ENCODE results near the gene TBC1D24.

The TBC1D24 gene

GRCh38 chr16:2507052-2507659, 32.2 kb downstream of the TBC1D24 start:
- Mint-ChIP-seq H3K27me3 (no peaks in the 10 kb centered on the region), H3K27ac (no peak overlapping the region), H3K4me3 (no peak overlapping the region)

GRCh38 chr16:2507665-2508064, 32.7 kb downstream of the TBC1D24 start:
- no peaks in the 10 kb centered on the region for H3K36me3 Mint-ChIP-seq
- H3K27ac Mint-ChIP-seq = no peak overlapping the region
- no peak overlapping the region for H3K4me3 Mint-ChIP-seq
- H3K9me3 Mint-ChIP-seq (ENCODE audit: low read depth) = no peaks in the 10 kb centered on the region
- H3K4me1 Mint-ChIP-seq (ENCODE audit: low read depth) = peaks cover 4% of the 10 kb centered on the region
- no peaks in the 10 kb centered on the region for H3K27me3 Mint-ChIP-seq

More at GRCh38 chr16:2507052-2507659, 32.2 kb downstream of the TBC1D24 start:
- no peaks in the 10 kb centered on the region for H3K9me3 Mint-ChIP-seq (ENCODE audit: low read depth)
- no peaks in the 10 kb centered on the region for H3K36me3 Mint-ChIP-seq
- H3K4me1 Mint-ChIP-seq (ENCODE audit: low read depth) = no peaks in the 10 kb centered on the region

GRCh38 chr16:2508722-2509400, 33.9 kb downstream of the TBC1D24 start:
- H3K9me3 Mint-ChIP-seq (ENCODE audit: low read depth) = no peaks in the 10 kb centered on the region
- no peaks in the 10 kb centered on the region for H3K27me3 Mint-ChIP-seq
- no peak overlapping the region for H3K27ac Mint-ChIP-seq
- H3K4me3 Mint-ChIP-seq = no peak overlapping the region
- H3K36me3 Mint-ChIP-seq = no peaks in the 10 kb centered on the region
- peaks cover 10% of the 10 kb centered on the region for H3K4me1 Mint-ChIP-seq (ENCODE audit: low read depth)

GRCh38 chr16:2511128-2511800, 36.3 kb downstream of the TBC1D24 start:
- Mint-ChIP-seq H3K4me3 (no peak overlapping the region), H3K9me3 (ENCODE audit: low read depth) (no peaks in the 10 kb centered on the region), H3K36me3 (no peaks in the 10 kb centered on the region), H3K27me3 (no peaks in the 10 kb centered on the region), H3K27ac (no peak overlapping the region), H3K4me1 (ENCODE audit: low read depth) (peaks cover 22% of the 10 kb centered on the region)

- H3K27me3 Mint-ChIP-seq = no peaks in the 10 kb centered on the region
- peak overlapping the region; percentile 79 for H3K4me3 Mint-ChIP-seq
- H3K4me1 Mint-ChIP-seq (ENCODE audit: low read depth) = peaks cover 31% of the 10 kb centered on the region
- no peaks in the 10 kb centered on the region for H3K9me3 Mint-ChIP-seq (ENCODE audit: low read depth)
- H3K36me3 Mint-ChIP-seq = no peaks in the 10 kb centered on the region
- H3K27ac Mint-ChIP-seq = peak overlapping the region; percentile 25
These were observed 37.2 kb downstream of the TBC1D24 start for GRCh38 chr16:2511996-2512734.

GRCh38 chr16:2512735-2513404, 37.9 kb downstream of the TBC1D24 start:
- H3K4me1 Mint-ChIP-seq (ENCODE audit: low read depth) = peaks cover 38% of the 10 kb centered on the region
- H3K27me3 Mint-ChIP-seq = no peaks in the 10 kb centered on the region
- H3K9me3 Mint-ChIP-seq (ENCODE audit: low read depth) = no peaks in the 10 kb centered on the region
- no peaks in the 10 kb centered on the region for H3K36me3 Mint-ChIP-seq
- peak overlapping the region; percentile 87 for H3K27ac Mint-ChIP-seq
- peak overlapping the region; percentile 79 for H3K4me3 Mint-ChIP-seq

GRCh38 chr16:2513405-2514332, 38.7 kb downstream of the TBC1D24 start, which contains the start of gene ATP6V0C:
TSS of gene ATP6V0C (plus strand) at chr16:2513952. CDS start at chr16:2514104, 152 bp downstream.
- Mint-ChIP-seq H3K4me1 (ENCODE audit: low read depth) (peaks cover 42% of the 10 kb centered on the region), H3K27ac (peak within 1 kb of the TSS; percentile 92), H3K36me3 (no peaks in the 10 kb centered on the region), H3K4me3 (peak within 1 kb of the TSS; percentile 91), H3K9me3 (ENCODE audit: low read depth) (no peaks in the 10 kb centered on the region), H3K27me3 (no peaks in the 10 kb centered on the region)

GRCh38 chr16:2514333-2515179, 39.6 kb downstream of the TBC1D24 start:
- H3K4me1 Mint-ChIP-seq (ENCODE audit: low read depth) = peaks cover 47% of the 10 kb centered on the region
- H3K36me3 Mint-ChIP-seq = no peaks in the 10 kb centered on the region
- no peaks in the 10 kb centered on the region for H3K9me3 Mint-ChIP-seq (ENCODE audit: low read depth)
- H3K4me3 Mint-ChIP-seq = peak overlapping the region; percentile 91
- peak overlapping the region; percentile 92 for H3K27ac Mint-ChIP-seq
- H3K27me3 Mint-ChIP-seq = no peaks in the 10 kb centered on the region

- Mint-ChIP-seq H3K27me3 (no peaks in the 10 kb centered on the region), H3K9me3 (ENCODE audit: low read depth) (no peaks in the 10 kb centered on the region), H3K36me3 (no peaks in the 10 kb centered on the region), H3K4me1 (ENCODE audit: low read depth) (peaks cover 51% of the 10 kb centered on the region), H3K27ac (peak overlapping the region; percentile 92), H3K4me3 (peak overlapping the region; percentile 91)
These were observed 40.4 kb downstream of the TBC1D24 start for GRCh38 chr16:2515180-2515851.

- peaks cover 60% of the 10 kb centered on the region for H3K4me1 Mint-ChIP-seq (ENCODE audit: low read depth)
- peak overlapping the region; percentile 92 for H3K27ac Mint-ChIP-seq
- no peaks in the 10 kb centered on the region for H3K36me3 Mint-ChIP-seq
- no peaks in the 10 kb centered on the region for H3K27me3 Mint-ChIP-seq
- H3K4me3 Mint-ChIP-seq = peak overlapping the region; percentile 91
- H3K9me3 Mint-ChIP-seq (ENCODE audit: low read depth) = no peaks in the 10 kb centered on the region
These were observed 41.7 kb downstream of the TBC1D24 start for GRCh38 chr16:2516391-2517240.

- no peaks in the 10 kb centered on the region for H3K9me3 Mint-ChIP-seq (ENCODE audit: low read depth)
- no peak overlapping the region for H3K4me3 Mint-ChIP-seq
- no peaks in the 10 kb centered on the region for H3K27me3 Mint-ChIP-seq
- H3K36me3 Mint-ChIP-seq = no peaks in the 10 kb centered on the region
- H3K4me1 Mint-ChIP-seq (ENCODE audit: low read depth) = peaks cover 52% of the 10 kb centered on the region
- peak overlapping the region; percentile 16 for H3K27ac Mint-ChIP-seq
These were observed 43.2 kb downstream of the TBC1D24 start for GRCh38 chr16:2517954-2518605.
